Suprapubic skin (tissue), 4 donors: Measurements from ENCODE around the gene MUC22. TPM values are rescaled to one million over a fixed set of nuclear protein-coding genes. Genes with fewer than 3 reads are reported as not detected.
A peak's percentile ranks its signal among the peaks of the same experiment; 100 is the strongest.
"Not testable (repeated sequence)": the region's sequence is repeated elsewhere in the genome, so short reads cannot be mapped to it uniquely, and the experiment has no call there.

ENCODE experiments used
- DNase-seq, 2 donors: peaks; one replicate each; pipeline ENCODE4 v3.0.0-alpha.2; 2019; ENCODE audit warnings: low spot score in 2 of 2
- H3K27ac ChIP-seq: fragments of 200-600 bp; sonication (generic); one replicate; pipeline ENCODE4 v1.5.1; 2019
- H3K27me3 ChIP-seq: fragments of 200-600 bp; sonication (generic); one replicate; pipeline ENCODE4 v1.5.1; 2019
- H3K36me3 ChIP-seq: fragments of 200-600 bp; sonication (generic); one replicate; pipeline ENCODE4 v1.5.1; 2019
- H3K4me1 ChIP-seq: fragments of 200-600 bp; sonication (generic); one replicate; pipeline ENCODE4 v1.5.1; 2019
- H3K4me3 ChIP-seq: fragments of 200-600 bp; sonication (generic); one replicate; pipeline ENCODE4 v1.5.1; 2019; ENCODE audit warnings: mild to moderate bottlenecking
- H3K9me3 ChIP-seq: fragments of 200-600 bp; sonication (generic); one replicate; pipeline ENCODE4 v1.5.1; 2019
- EP300 ChIP-seq: sonication (generic); formaldehyde crosslinking; IDR thresholded peaks from one replicate; pipeline ENCODE4 v1.6.1; 2017; ENCODE audit warnings: antibody characterized with exemption
- POLR2A ChIP-seq, 2 donors: fragments of 450-650 bp; IDR thresholded peaks; one replicate each; pipeline ENCODE4 v1.6.1; 2017; ENCODE audit warnings: antibody characterized with exemption in 2 of 2, mild to moderate bottlenecking in 2 of 2, moderate library complexity in 2 of 2
- POLR2AphosphoS5 ChIP-seq, 3 donors: sonication (generic); formaldehyde crosslinking; IDR thresholded peaks; one replicate each; pipeline ENCODE4 v1.6.1; 2017; ENCODE audit warnings: antibody characterized with exemption in 3 of 3
- WGBS: methylation state at CpG from one replicate; pipeline ENCODE4 v1.1.5; 2018; 5-methylcytosine and 5-hydroxymethylcytosine counted together
- total RNA-seq, 4 donors: library from RNA; depleted of rRNA; stranded (reverse); fragments of >200 nt; gene quantifications; one replicate each; pipeline ENCODE4 v1.1.0, GENCODE V29; 2016
- TF ChIP-seq, protein P1 (sequence below), 2 donors: fragments of 200-600 bp in 1 of 2; fragments of 450-650 bp in 1 of 2; sonication (generic) in 1 of 2; IDR thresholded peaks; one replicate each; pipeline ENCODE4 v1.5.1; 2016 to 2019; ENCODE audit warnings: antibody characterized with exemption in 2 of 2, mild to moderate bottlenecking in 1 of 2, moderate library complexity in 1 of 2

Gene MUC22
- total RNA-seq, 4 donors from 2014 or later = 0.18 TPM; not detected in 3

DNA sequence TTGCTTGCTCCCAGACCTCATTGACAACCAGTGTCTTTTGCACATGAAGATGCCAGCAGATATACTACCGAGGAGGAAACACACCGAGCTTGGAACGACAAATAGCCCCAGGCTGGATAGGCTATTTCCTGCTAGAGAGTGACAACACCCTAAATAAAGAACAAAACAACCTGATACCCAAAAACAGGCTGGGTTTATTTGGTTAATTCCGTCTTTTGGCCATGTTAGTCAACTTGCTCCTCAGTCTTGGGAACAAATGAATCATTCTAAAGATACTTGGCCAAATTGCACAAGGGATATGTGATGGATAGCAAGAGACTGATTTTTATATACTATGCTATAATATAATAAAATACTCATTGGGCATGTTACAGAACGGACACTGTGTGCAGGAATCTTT lies 11.5 kb upstream of the MUC22 start:
- Histone ChIP-seq H3K27me3 (no peaks in the 10 kb centered on the region), H3K27ac (no peak overlapping the region), H3K4me3 (no peak overlapping the region), H3K36me3 (no peaks in the 10 kb centered on the region), H3K4me1 (peaks cover 6% of the 10 kb centered on the region), H3K9me3 (no peaks in the 10 kb centered on the region)
- no peak for TF ChIP-seq EP300
- TF ChIP-seq, protein P1, sequence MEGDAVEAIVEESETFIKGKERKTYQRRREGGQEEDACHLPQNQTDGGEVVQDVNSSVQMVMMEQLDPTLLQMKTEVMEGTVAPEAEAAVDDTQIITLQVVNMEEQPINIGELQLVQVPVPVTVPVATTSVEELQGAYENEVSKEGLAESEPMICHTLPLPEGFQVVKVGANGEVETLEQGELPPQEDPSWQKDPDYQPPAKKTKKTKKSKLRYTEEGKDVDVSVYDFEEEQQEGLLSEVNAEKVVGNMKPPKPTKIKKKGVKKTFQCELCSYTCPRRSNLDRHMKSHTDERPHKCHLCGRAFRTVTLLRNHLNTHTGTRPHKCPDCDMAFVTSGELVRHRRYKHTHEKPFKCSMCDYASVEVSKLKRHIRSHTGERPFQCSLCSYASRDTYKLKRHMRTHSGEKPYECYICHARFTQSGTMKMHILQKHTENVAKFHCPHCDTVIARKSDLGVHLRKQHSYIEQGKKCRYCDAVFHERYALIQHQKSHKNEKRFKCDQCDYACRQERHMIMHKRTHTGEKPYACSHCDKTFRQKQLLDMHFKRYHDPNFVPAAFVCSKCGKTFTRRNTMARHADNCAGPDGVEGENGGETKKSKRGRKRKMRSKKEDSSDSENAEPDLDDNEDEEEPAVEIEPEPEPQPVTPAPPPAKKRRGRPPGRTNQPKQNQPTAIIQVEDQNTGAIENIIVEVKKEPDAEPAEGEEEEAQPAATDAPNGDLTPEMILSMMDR (IDR thresholded peaks at IDR 0.05) = no peak
- no peak for TF ChIP-seq POLR2A (IDR thresholded peaks at IDR 0.05)
- TF ChIP-seq POLR2AphosphoS5 (IDR thresholded peaks at IDR 0.05) = no peak
- 42% methylated on average over 5 of the region's 5 CpGs for WGBS
- DNase-seq = no peak

DNA sequence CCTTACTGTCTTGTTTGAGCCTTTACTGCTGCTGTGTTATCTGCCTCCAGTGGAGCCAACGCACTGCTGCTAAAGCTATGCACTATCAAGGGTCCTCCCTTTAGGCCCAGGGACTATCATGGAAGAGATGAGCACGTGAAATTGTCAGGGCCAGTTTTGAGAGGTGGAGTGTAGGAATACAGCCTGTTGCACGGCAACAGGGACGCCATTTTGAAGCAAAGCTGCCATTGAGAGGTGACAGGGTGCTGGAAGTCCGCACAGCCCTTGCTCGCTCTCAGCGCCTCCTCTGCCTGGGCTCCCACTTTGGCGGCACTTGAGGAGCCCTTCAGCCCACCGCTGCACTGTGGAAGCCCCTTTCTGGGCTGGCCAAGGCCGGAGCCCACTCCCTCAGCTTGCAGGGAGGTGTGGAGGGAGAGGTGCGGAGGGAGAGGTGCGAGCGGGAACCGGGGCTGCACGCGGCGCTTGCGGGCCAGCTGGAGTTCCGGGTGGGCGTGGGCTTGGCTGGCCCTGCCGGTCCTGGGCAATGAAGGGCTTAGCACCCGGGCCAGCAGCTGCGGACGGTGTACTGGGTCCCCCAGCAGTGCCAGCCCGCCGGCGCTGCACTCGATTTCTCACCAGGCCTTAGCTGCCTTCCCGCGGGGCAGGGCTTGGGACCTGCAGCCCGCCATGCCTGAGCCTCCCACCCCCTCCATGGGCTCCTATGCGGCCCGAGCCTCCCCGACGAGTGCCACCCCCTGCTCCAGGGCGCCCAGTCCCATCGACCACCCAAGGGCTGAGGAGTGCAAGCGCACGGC lies 10.0 kb upstream of the MUC22 start:
- DNase-seq = peak in 1 of 2 donors; percentile 24
- WGBS = 86% methylated on average over 19 of the region's 39 CpGs
- H3K27ac ChIP-seq = not testable (repeated sequence)

DNA sequence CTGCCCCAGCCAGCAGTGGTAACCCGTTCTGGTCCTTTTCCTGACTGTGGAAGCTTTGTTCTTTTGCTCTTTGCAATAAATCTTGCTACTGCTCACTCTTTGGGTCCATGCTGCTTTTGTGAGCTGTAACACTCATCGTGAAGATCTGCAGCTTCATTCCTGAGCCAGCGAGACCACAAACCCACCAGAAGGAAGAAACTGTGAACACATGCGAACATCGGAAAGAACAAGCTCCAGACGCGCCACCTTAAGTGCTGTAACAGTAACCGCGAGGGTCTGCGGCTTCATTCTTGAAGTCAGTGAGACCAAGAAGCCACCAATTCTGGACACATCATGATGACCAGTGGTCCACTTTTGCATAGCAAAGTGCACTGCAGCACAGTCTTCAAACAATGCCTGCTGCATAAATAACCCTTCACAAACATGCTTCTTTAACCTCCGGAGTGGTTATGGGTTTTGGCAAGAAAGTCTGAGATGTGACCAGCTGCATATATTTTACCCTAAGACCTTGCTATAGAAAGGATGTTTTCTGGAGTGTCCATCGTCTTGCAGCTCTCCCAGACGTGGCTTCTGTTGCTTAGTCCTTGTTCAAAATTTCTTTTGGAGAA lies 8.9 kb upstream of the MUC22 start:
- Histone ChIP-seq H3K36me3 (no peaks in the 10 kb centered on the region), H3K27ac (no peak overlapping the region), H3K4me3 (no peak overlapping the region), H3K4me1 (peaks cover 6% of the 10 kb centered on the region), H3K9me3 (no peaks in the 10 kb centered on the region), H3K27me3 (no peaks in the 10 kb centered on the region)
- 66% methylated on average over 13 of the region's 13 CpGs for WGBS
- TF ChIP-seq EP300 = no peak
- TF ChIP-seq, protein P1 (IDR thresholded peaks at IDR 0.05) = no peak
- TF ChIP-seq POLR2A (IDR thresholded peaks at IDR 0.05) = no peak
- no peak for TF ChIP-seq POLR2AphosphoS5 (IDR thresholded peaks at IDR 0.05)
- no peak for DNase-seq

More for the DNA sequence above, 10.0 kb upstream of the MUC22 start:
- not testable (repeated sequence) for H3K4me1 ChIP-seq, H3K4me3 ChIP-seq, H3K27me3 ChIP-seq, H3K36me3 ChIP-seq, H3K9me3 ChIP-seq

DNA sequence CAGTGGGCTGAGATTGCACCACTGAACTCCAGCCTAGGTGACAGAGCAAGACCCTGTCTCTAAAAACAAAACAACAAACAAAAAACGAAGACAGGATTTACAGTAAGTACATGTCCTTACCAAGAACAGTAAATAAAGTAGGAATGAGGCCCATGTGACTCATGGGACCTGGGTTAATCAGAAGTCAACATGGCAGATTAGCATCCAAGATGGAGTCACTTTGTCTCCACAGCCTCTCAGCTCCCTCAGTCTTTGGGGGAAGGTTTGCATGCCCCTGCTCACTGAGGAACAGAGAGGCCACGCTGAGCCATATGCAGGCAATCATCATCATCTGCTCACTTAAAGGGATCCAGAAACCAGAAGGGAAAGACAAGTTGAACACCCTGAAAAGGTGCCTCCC lies 7.8 kb upstream of the MUC22 start:
- Histone ChIP-seq H3K27ac (no peak overlapping the region), H3K4me1 (peaks cover 6% of the 10 kb centered on the region), H3K36me3 (no peaks in the 10 kb centered on the region), H3K27me3 (no peaks in the 10 kb centered on the region), H3K9me3 (no peaks in the 10 kb centered on the region), H3K4me3 (no peak overlapping the region)
- 62% methylated on average over 2 of the region's 2 CpGs for WGBS
- DNase-seq = no peak
- TF ChIP-seq POLR2AphosphoS5 (IDR thresholded peaks at IDR 0.05) (no peak), EP300 (no peak), POLR2A (IDR thresholded peaks at IDR 0.05) (no peak)
- TF ChIP-seq, protein P1 (IDR thresholded peaks at IDR 0.05) = no peak

DNA sequence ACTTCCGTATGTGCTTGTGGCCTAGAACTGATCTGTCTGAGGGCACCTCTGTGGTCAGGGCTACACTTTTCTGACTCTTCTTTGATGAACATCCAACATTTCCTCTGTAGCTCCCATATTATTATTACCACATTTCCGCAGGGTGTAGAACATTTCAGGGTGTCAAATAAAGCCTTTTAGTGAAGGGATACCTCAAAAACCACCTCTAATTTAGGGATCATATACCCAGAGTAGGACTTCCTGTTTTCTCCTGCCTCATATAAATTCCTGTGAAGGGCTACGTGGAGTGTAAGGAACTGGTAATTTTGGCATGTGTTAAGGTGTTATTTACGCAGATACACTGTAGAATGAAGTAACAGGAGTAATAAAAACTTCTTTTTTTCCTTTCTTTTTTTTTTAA lies 5.5 kb upstream of the MUC22 start:
- no peak for TF ChIP-seq POLR2AphosphoS5 (IDR thresholded peaks at IDR 0.05)
- 68% methylated on average over 4 of the region's 4 CpGs for WGBS
- DNase-seq = no peak
- Histone ChIP-seq H3K9me3 (no peaks in the 10 kb centered on the region), H3K36me3 (no peaks in the 10 kb centered on the region), H3K4me3 (no peak overlapping the region), H3K4me1 (no peaks in the 10 kb centered on the region), H3K27ac (no peak overlapping the region), H3K27me3 (no peaks in the 10 kb centered on the region)

DNA sequence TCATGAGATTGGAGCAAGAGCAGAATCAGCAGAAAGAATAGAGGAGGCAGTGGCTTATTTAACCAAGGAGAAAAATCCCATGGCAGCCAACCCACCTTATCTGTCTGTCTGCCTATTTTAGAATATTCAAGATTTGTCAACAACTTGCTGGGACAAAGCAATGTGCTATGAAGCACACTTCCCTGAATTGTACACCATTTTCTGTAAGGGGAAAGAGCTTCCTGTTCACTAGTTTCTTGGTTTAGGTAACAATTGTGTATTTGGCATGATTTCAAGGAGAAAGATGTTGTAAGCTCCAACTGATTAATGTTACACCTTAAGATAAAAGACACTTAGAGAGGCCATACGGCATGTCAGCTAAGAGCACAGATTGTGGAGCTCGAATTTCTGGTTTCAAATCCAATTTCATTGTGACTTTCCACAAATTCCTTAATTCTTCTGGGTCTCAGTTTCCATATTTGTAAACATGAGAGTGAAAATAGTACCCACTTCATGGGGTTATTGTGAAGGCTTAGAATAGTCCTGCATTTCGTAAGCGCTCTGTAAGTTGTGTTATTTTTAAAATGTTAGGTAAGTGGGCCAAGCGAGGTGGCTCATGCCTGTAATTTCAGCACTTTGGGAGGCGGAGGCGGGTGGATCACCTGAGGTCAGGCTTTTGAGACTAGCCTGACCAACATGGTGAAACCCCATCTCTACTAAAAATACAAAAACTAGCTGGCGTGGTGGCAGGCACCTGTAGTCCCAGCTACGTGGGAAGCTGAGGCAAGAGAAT lies 4.8 kb upstream of the MUC22 start:
- no peaks in the 10 kb centered on the region for H3K4me1 ChIP-seq
- H3K27me3 ChIP-seq = no peaks in the 10 kb centered on the region
- no peaks in the 10 kb centered on the region for H3K9me3 ChIP-seq
- no peak overlapping the region for H3K4me3 ChIP-seq
- H3K36me3 ChIP-seq = no peaks in the 10 kb centered on the region
- H3K27ac ChIP-seq = no peak overlapping the region
- WGBS = 84% methylated on average over 9 of the region's 9 CpGs
- peak in 1 of 2 donors; percentile 14 for DNase-seq
- TF ChIP-seq EP300 (no peak), POLR2A (IDR thresholded peaks at IDR 0.05) (no peak), POLR2AphosphoS5 (IDR thresholded peaks at IDR 0.05) (no peak)
- TF ChIP-seq, protein P1 (IDR thresholded peaks at IDR 0.05) = no peak
